DOHH2 (cell line): Measurements from ENCODE around the gene ADD3.

Experiments used
- H3F3A ChIP-seq: fragments of 200-600 bp; sonication (generic), shearing (Covaris generic); 2 replicates; pipeline ENCODE4 v1.6.0; 2016; ENCODE audit warnings: antibody characterized with exemption, mild to moderate bottlenecking; ENCODE audit not compliant: control insufficient read depth, insufficient read depth
- H3K27ac ChIP-seq: fragments of 200-600 bp; sonication (generic); 2 replicates; pipeline ENCODE4 v1.5.1; 2014; ENCODE audit warnings: low read depth, mild to moderate bottlenecking, low read length, moderate library complexity
- H3K27me3 ChIP-seq: fragments of 200-600 bp; sonication (generic); 2 replicates; pipeline ENCODE4 v1.6.1; 2014; ENCODE audit warnings: mild to moderate bottlenecking, low read length, mixed read lengths; ENCODE audit not compliant: control insufficient read depth
- H3K36me3 ChIP-seq: fragments of 200-600 bp; sonication (generic); 2 replicates; pipeline ENCODE4 v1.6.1; 2014; ENCODE audit warnings: mild to moderate bottlenecking, low read length, moderate library complexity, mixed read lengths; ENCODE audit not compliant: control insufficient read depth
- H3K4me1 ChIP-seq: fragments of 200-600 bp; sonication (generic); 2 replicates; pipeline ENCODE4 v1.6.1; 2014; ENCODE audit warnings: mild to moderate bottlenecking, low read length, mixed read lengths; ENCODE audit not compliant: control insufficient read depth
- H3K4me2 ChIP-seq: fragments of 200-600 bp; sonication (generic); 2 replicates; pipeline ENCODE4 v1.6.0; 2014; ENCODE audit warnings: mild to moderate bottlenecking, low read length, moderate library complexity
- H3K4me3 ChIP-seq: fragments of 200-600 bp; sonication (generic); 2 replicates; pipeline ENCODE4 v1.5.1; 2014; ENCODE audit warnings: mild to moderate bottlenecking, low read length, mixed read lengths
- H3K79me2 ChIP-seq: fragments of 200-600 bp; sonication (generic); 2 replicates; pipeline ENCODE4 v1.6.1; 2014; ENCODE audit warnings: mild to moderate bottlenecking, low read length, mixed read lengths; ENCODE audit not compliant: control insufficient read depth
- H3K9me2 ChIP-seq: fragments of 200-600 bp; sonication (generic); replicated peaks from 2 replicates; pipeline ENCODE4 v1.6.1; 2014; ENCODE audit warnings: mild to moderate bottlenecking, low read length, mixed read lengths; ENCODE audit not compliant: control insufficient read depth
- H3K9me3 ChIP-seq: fragments of 200-600 bp; sonication (generic); 2 replicates; pipeline ENCODE4 v1.6.1; 2014; ENCODE audit warnings: antibody characterized with exemption, low read length, mixed read lengths; ENCODE audit not compliant: control insufficient read depth, insufficient read depth
- H4K20me1 ChIP-seq: fragments of 200-600 bp; sonication (generic); 2 replicates; pipeline ENCODE4 v1.6.0; 2014; ENCODE audit warnings: low read depth, mild to moderate bottlenecking, antibody characterized with exemption, low read length, moderate library complexity; ENCODE audit not compliant: control insufficient read depth, insufficient read depth
- EZH2phosphoT487 ChIP-seq: fragments of 200-600 bp; sonication (generic); IDR thresholded peaks from 2 replicates; pipeline ENCODE4 v1.6.1; 2017; ENCODE audit warnings: borderline replicate concordance, mild to moderate bottlenecking, antibody characterized with exemption, low read length, moderate library complexity, mixed read lengths
- TF ChIP-seq, protein P1 (sequence below): fragments of 200-600 bp; sonication (generic); IDR thresholded peaks from one replicate; pipeline ENCODE4 v1.5.1; 2014; ENCODE audit warnings: antibody characterized with exemption, mild to moderate bottlenecking, low read depth, low read length; ENCODE audit not compliant: poor library complexity, severe bottlenecking

Gene ADD3

GRCh38 chr10:110032801-110033700, 25.3 kb downstream of the ADD3 start:
- Histone ChIP-seq H4K20me1 (peaks cover 4% of the 10 kb centered on the region), H3K4me1 (peaks cover 17% of the 10 kb centered on the region), H3F3A (no peaks in the 10 kb centered on the region), H3K79me2 (peaks cover 86% of the 10 kb centered on the region), H3K27me3 (no peaks in the 10 kb centered on the region), H3K4me2 (no peak overlapping the region), H3K36me3 (no peaks in the 10 kb centered on the region), H3K9me2 (no peaks in the 10 kb centered on the region), H3K9me3 (no peaks in the 10 kb centered on the region), H3K4me3 (no peak overlapping the region), H3K27ac (no peak overlapping the region)
- TF ChIP-seq EZH2phosphoT487, result no peak
- TF ChIP-seq, protein P1, sequence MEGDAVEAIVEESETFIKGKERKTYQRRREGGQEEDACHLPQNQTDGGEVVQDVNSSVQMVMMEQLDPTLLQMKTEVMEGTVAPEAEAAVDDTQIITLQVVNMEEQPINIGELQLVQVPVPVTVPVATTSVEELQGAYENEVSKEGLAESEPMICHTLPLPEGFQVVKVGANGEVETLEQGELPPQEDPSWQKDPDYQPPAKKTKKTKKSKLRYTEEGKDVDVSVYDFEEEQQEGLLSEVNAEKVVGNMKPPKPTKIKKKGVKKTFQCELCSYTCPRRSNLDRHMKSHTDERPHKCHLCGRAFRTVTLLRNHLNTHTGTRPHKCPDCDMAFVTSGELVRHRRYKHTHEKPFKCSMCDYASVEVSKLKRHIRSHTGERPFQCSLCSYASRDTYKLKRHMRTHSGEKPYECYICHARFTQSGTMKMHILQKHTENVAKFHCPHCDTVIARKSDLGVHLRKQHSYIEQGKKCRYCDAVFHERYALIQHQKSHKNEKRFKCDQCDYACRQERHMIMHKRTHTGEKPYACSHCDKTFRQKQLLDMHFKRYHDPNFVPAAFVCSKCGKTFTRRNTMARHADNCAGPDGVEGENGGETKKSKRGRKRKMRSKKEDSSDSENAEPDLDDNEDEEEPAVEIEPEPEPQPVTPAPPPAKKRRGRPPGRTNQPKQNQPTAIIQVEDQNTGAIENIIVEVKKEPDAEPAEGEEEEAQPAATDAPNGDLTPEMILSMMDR, result no peak

DNA sequence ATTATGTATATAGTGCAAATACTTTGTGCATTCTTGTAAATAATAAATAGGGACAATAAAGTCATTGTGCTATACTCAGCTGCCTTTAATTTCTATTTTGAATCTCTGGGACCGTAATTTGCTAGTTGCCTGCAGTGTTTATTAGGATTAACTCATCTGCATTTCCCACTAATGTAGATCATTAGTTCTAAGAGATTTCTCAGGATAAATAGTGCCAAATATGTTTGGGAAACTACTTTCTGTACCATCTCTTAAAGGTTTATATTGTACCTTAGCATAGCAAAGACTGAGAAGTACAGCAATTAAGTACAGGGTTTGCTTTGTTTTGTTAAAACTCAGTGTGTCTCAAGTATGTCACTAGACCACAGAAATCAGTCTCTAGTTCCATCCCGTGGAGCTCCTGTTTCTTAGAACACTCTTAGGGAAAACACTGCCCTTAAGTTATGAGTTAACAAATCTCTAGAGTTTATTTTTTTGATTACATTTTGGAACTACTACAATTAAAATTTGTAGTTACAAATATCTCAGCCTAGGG, 26.0 kb downstream of the ADD3 start:
- Histone ChIP-seq H3K27me3 (no peaks in the 10 kb centered on the region), H3K9me2 (no peaks in the 10 kb centered on the region), H4K20me1 (peaks cover 4% of the 10 kb centered on the region), H3K36me3 (no peaks in the 10 kb centered on the region), H3K27ac (no peak overlapping the region), H3K79me2 (peaks cover 85% of the 10 kb centered on the region), H3K9me3 (no peaks in the 10 kb centered on the region), H3K4me1 (peaks cover 17% of the 10 kb centered on the region), H3K4me3 (no peak overlapping the region), H3F3A (no peaks in the 10 kb centered on the region), H3K4me2 (no peak overlapping the region)
- TF ChIP-seq, protein P1, result no peak
- TF ChIP-seq EZH2phosphoT487, result no peak

- H4K20me1 ChIP-seq, result peaks cover 8% of the 10 kb centered on the region
- peaks cover 85% of the 10 kb centered on the region for H3K79me2 ChIP-seq
- H3K4me2 ChIP-seq, result no peak overlapping the region
Measured at GRCh38 chr10:110034596-110034995, 26.8 kb downstream of the ADD3 start.

More at GRCh38 chr10:110034596-110034995, 26.8 kb downstream of the ADD3 start:
- no peak for TF ChIP-seq EZH2phosphoT487
- TF ChIP-seq, protein P1, result no peak
- no peak overlapping the region for H3K4me3 ChIP-seq
- no peaks in the 10 kb centered on the region for H3F3A ChIP-seq
- H3K27me3 ChIP-seq, result no peaks in the 10 kb centered on the region
- H3K9me3 ChIP-seq, result no peaks in the 10 kb centered on the region
- H3K4me1 ChIP-seq, result peaks cover 17% of the 10 kb centered on the region
- H3K9me2 ChIP-seq, result no peaks in the 10 kb centered on the region
- no peaks in the 10 kb centered on the region for H3K36me3 ChIP-seq
- no peak overlapping the region for H3K27ac ChIP-seq
